GM23338 (cell line): ENCODE data around the gene RBP2. TPM values are rescaled to one million over a fixed set of nuclear protein-coding genes. Genes with fewer than 3 reads are reported as not detected.

Source experiments
- ATAC-seq: fragments of 200-7000 bp; cut with Tn5 transposase; 3 replicates; pipeline ENCODE4 v1.9.1; 2020
- DNase-seq: peaks from one replicate; pipeline ENCODE4 v3.0.0-alpha.2; 2015; ENCODE audit warnings: low spot score
- H2AFZ ChIP-seq: fragments of 200-600 bp; sonication (generic); 2 replicates; pipeline ENCODE4 v1.8.0; 2016; ENCODE audit warnings: antibody characterized with exemption, mild to moderate bottlenecking, moderate library complexity
- H3F3A ChIP-seq: fragments of 200-600 bp; sonication (generic); replicated peaks from 2 replicates; pipeline ENCODE4 v1.8.0; 2017; ENCODE audit warnings: antibody characterized with exemption, mixed run types, low read depth
- H3K27ac ChIP-seq: fragments of 200-600 bp; sonication (generic); 2 replicates; pipeline ENCODE4 v1.6.1; 2016; ENCODE audit warnings: low read depth
- H3K27me3 ChIP-seq: fragments of 200-600 bp; sonication (generic); 2 replicates; pipeline ENCODE4 v1.8.0; 2016; ENCODE audit warnings: mild to moderate bottlenecking, mixed run types, moderate library complexity; ENCODE audit not compliant: insufficient read depth
- H3K36me3 ChIP-seq: fragments of 200-600 bp; sonication (generic); 2 replicates; pipeline ENCODE4 v1.8.0; 2016; ENCODE audit warnings: mild to moderate bottlenecking; ENCODE audit not compliant: insufficient read depth
- H3K4me1 ChIP-seq: fragments of 200-600 bp; sonication (generic); 2 replicates; pipeline ENCODE4 v1.8.0; 2016; ENCODE audit warnings: mild to moderate bottlenecking, moderate library complexity; ENCODE audit not compliant: insufficient read depth
- H3K4me2 ChIP-seq: fragments of 200-600 bp; sonication (generic); 2 replicates; pipeline ENCODE4 v1.7.1; 2017; ENCODE audit warnings: mixed run types
- H3K4me3 ChIP-seq: fragments of 200-600 bp; sonication (generic); 2 replicates; pipeline ENCODE4 v1.6.1; 2016; ENCODE audit warnings: mixed run types
- H3K79me2 ChIP-seq: fragments of 200-600 bp; sonication (generic); replicated peaks from 2 replicates; pipeline ENCODE4 v1.8.0; 2017; ENCODE audit warnings: mild to moderate bottlenecking; ENCODE audit not compliant: insufficient read depth
- H3K9me2 ChIP-seq: fragments of 200-600 bp; sonication (generic); 2 replicates; pipeline ENCODE4 v1.8.0; 2017; ENCODE audit not compliant: insufficient read depth
- H4K20me1 ChIP-seq: fragments of 200-600 bp; sonication (generic); replicated peaks from 2 replicates; pipeline ENCODE4 v1.8.0; 2017; ENCODE audit warnings: mild to moderate bottlenecking; ENCODE audit not compliant: insufficient read depth
- H3K27ac Mint-ChIP-seq: 2 replicates; pipeline ENCODE4 v1.8.0; 2020; ENCODE audit warnings: inconsistent platforms, mild to moderate bottlenecking, moderate library complexity, mixed read lengths
- H3K27me3 Mint-ChIP-seq: 3 replicates; pipeline ENCODE4 v1.8.0; 2022; ENCODE audit warnings: low read depth, mild to moderate bottlenecking, moderate library complexity, mixed read lengths, inconsistent platforms; ENCODE audit not compliant: insufficient read depth, poor library complexity
- H3K36me3 Mint-ChIP-seq: 3 replicates; pipeline ENCODE4 v1.8.0; 2021; ENCODE audit warnings: low read depth, mild to moderate bottlenecking, inconsistent platforms, moderate library complexity, mixed read lengths
- H3K4me1 Mint-ChIP-seq: 3 replicates; pipeline ENCODE4 v1.8.0; 2020; ENCODE audit warnings: mild to moderate bottlenecking, inconsistent platforms, mixed read lengths
- H3K4me3 Mint-ChIP-seq: 3 replicates; pipeline ENCODE4 v1.8.0; 2021; ENCODE audit warnings: moderate library complexity, mild to moderate bottlenecking, inconsistent platforms, mixed read lengths
- H3K9me3 Mint-ChIP-seq: 3 replicates; pipeline ENCODE4 v1.8.0; 2020; ENCODE audit warnings: moderate library complexity, mild to moderate bottlenecking, inconsistent platforms, mixed read lengths
- CREB1 ChIP-seq: fragments of 250-450 bp; sonication (Bioruptor Pico); IDR thresholded peaks from 2 replicates; pipeline ENCODE4 v1.5.0; 2020; ENCODE audit warnings: low read depth, mild to moderate bottlenecking, moderate library complexity
- CTCF ChIP-seq, 2 experiments: fragments of 200-600 bp in 1 of 2; sonication (generic) in 1 of 2; conservative IDR thresholded peaks; 2 replicates each; pipeline versions ENCODE4 v1.5.1 to v1.6.1; 2016 to 2017; ENCODE audit warnings: antibody characterized with exemption in 2 of 2, low read depth in 2 of 2, mild to moderate bottlenecking in 2 of 2, moderate library complexity in 1 of 2
- ETS1 ChIP-seq: IDR thresholded peaks from 2 replicates; pipeline ENCODE4 v1.6.1; 2016; ENCODE audit warnings: antibody characterized with exemption
- EZH2 ChIP-seq: fragments of 200-600 bp; sonication (generic); IDR thresholded peaks from one replicate; pipeline ENCODE4 v1.8.0; 2017; ENCODE audit warnings: antibody characterized with exemption, mild to moderate bottlenecking, low read depth; ENCODE audit not compliant: unreplicated experiment
- EZH2phosphoT487 ChIP-seq: fragments of 200-600 bp; sonication (generic); IDR thresholded peaks from one replicate; pipeline ENCODE4 v1.8.1; 2018; ENCODE audit warnings: antibody characterized with exemption; ENCODE audit not compliant: unreplicated experiment
- JUNB ChIP-seq: IDR thresholded peaks from one replicate; pipeline ENCODE4 v1.6.1; 2016; ENCODE audit warnings: antibody characterized with exemption; ENCODE audit not compliant: unreplicated experiment
- NANOG ChIP-seq: IDR thresholded peaks from 2 replicates; pipeline ENCODE4 v1.6.1; 2016; ENCODE audit warnings: antibody characterized with exemption, borderline replicate concordance
- POLR2AphosphoS5 ChIP-seq: IDR thresholded peaks from 2 replicates; pipeline ENCODE4 v1.6.1; 2016; ENCODE audit warnings: antibody characterized with exemption, low read depth
- REST ChIP-seq: IDR thresholded peaks from one replicate; pipeline ENCODE4 v1.6.1; 2018; ENCODE audit warnings: antibody characterized with exemption; ENCODE audit not compliant: unreplicated experiment
- STAT1 ChIP-seq: IDR thresholded peaks from one replicate; pipeline ENCODE4 v1.6.1; 2016; ENCODE audit warnings: antibody characterized with exemption; ENCODE audit not compliant: unreplicated experiment
- ZNF114 ChIP-seq: fragments of 250-450 bp; sonication (Bioruptor Pico); IDR thresholded peaks from 2 replicates; pipeline ENCODE4 v1.5.0; 2020; ENCODE audit warnings: mild to moderate bottlenecking, moderate library complexity
- ZNF331 ChIP-seq: fragments of 250-450 bp; sonication (Bioruptor Pico); IDR thresholded peaks from 2 replicates; pipeline ENCODE4 v1.5.0; 2020; ENCODE audit warnings: low read depth, mild to moderate bottlenecking, moderate library complexity
- ZNF462 ChIP-seq: fragments of 250-450 bp; sonication (Bioruptor Pico); IDR thresholded peaks from 2 replicates; pipeline ENCODE4 v1.5.0; 2020; ENCODE audit warnings: mild to moderate bottlenecking, moderate library complexity
- polyA plus RNA-seq: library from polyadenylated mRNA; unstranded; fragments of >200 nt; fragmentation: Nextera tagmentation; extraction: Ambion mirVana; gene quantifications from 2 replicates; pipeline ENCODE4 v1.2.1, GENCODE V29; 2016
- total RNA-seq: library from RNA; depleted of rRNA; stranded (reverse); fragments of >200 nt; shearing (Covaris generic); gene quantifications from 2 replicates; pipeline ENCODE4 v1.2.3, GENCODE V29; 2014

Gene RBP2
- total and polyA plus RNA-seq, 2 experiments from 2014 or later, result not detected

- Mint-ChIP-seq H3K27me3 (no peaks in the 10 kb centered on the region), H3K4me3 (no peak overlapping the region), H3K9me3 (no peaks in the 10 kb centered on the region), H3K36me3 (no peaks in the 10 kb centered on the region), H3K27ac (no peak overlapping the region), H3K4me1 (no peaks in the 10 kb centered on the region)
- no peaks in the 10 kb centered on the region for H4K20me1 ChIP-seq
- TF ChIP-seq ZNF331 (CRISPR knock-in tag) (no peak), NANOG (no peak), POLR2AphosphoS5 (no peak), ETS1 (no peak), CTCF (conservative IDR thresholded peaks at IDR 0.05; ENCODE audit: low read depth in 2 of 2) (no peak), ZNF114 (CRISPR knock-in tag) (no peak), ZNF462 (no peak), JUNB (no peak), REST (no peak), CREB1 (CRISPR knock-in tag) (no peak), EZH2 (no peak), STAT1 (no peak), EZH2phosphoT487 (no peak)
- no peak for ATAC-seq
- H3K4me1 ChIP-seq, result no peaks in the 10 kb centered on the region
- no peak overlapping the region for H3K27ac ChIP-seq
- no peaks in the 10 kb centered on the region for H3K79me2 ChIP-seq
- H3K9me2 ChIP-seq, result peaks cover 9% of the 10 kb centered on the region; the same call in 1 of the 2 replicates
- no peak overlapping the region for H3K4me3 ChIP-seq
- H3K27me3 ChIP-seq, result no peaks in the 10 kb centered on the region
- no peaks in the 10 kb centered on the region for H3F3A ChIP-seq
- H3K4me2 ChIP-seq, result no peak overlapping the region
- no peak for DNase-seq
- H3K36me3 ChIP-seq, result no peaks in the 10 kb centered on the region
- no peak overlapping the region for H2AFZ ChIP-seq
These were observed 10.7 kb downstream of the RBP2 start for GRCh38 chr3:139465636-139466035.
